OCI-LY1 (cell line): Measurements from ENCODE around the gene WNT8A.

Experiments
- H2AFZ ChIP-seq: fragments of 200-600 bp; sonication (generic), shearing (Covaris generic); 2 replicates; pipeline ENCODE4 v1.6.0; 2014; ENCODE audit warnings: antibody characterized with exemption, mild to moderate bottlenecking, low read length
- H3F3A ChIP-seq: fragments of 200-600 bp; sonication (generic), shearing (Covaris generic); 2 replicates; pipeline ENCODE4 v1.6.0; 2014; ENCODE audit warnings: mild to moderate bottlenecking, antibody characterized with exemption, low read length, moderate library complexity; ENCODE audit not compliant: insufficient read depth
- H3K27ac ChIP-seq: fragments of 200-600 bp; sonication (generic); 2 replicates; pipeline ENCODE4 v1.5.1; 2014; ENCODE audit warnings: low read length, mixed run types, mild to moderate bottlenecking, low read depth; ENCODE audit not compliant: poor library complexity, severe bottlenecking
- H3K27me3 ChIP-seq: fragments of 200-600 bp; sonication (generic); 2 replicates; pipeline ENCODE4 v1.6.0; 2014; ENCODE audit warnings: antibody characterized with exemption, mild to moderate bottlenecking, low read length, moderate library complexity; ENCODE audit not compliant: insufficient read depth
- H3K36me3 ChIP-seq: fragments of 200-600 bp; sonication (generic); 2 replicates; pipeline ENCODE4 v1.6.1; 2014; ENCODE audit warnings: mild to moderate bottlenecking, antibody characterized with exemption, low read length, moderate library complexity, mixed read lengths; ENCODE audit not compliant: insufficient read depth
- H3K4me1 ChIP-seq: fragments of 200-600 bp; sonication (generic); 2 replicates; pipeline ENCODE4 v1.5.1; 2014; ENCODE audit warnings: mild to moderate bottlenecking, low read length, moderate library complexity; ENCODE audit not compliant: insufficient read depth, severe bottlenecking
- H3K4me2 ChIP-seq: fragments of 200-600 bp; sonication (generic), shearing (Covaris generic); 2 replicates; pipeline ENCODE4 v1.6.1; 2014; ENCODE audit warnings: low read length
- H3K4me3 ChIP-seq: fragments of 200-600 bp; sonication (generic); 2 replicates; pipeline ENCODE4 v1.5.1; 2014; ENCODE audit warnings: low read length, low read depth, mild to moderate bottlenecking, mixed read lengths; ENCODE audit not compliant: poor library complexity, severe bottlenecking
- H3K79me2 ChIP-seq: fragments of 200-600 bp; shearing (Covaris generic); 2 replicates; pipeline ENCODE4 v1.6.1; 2016; ENCODE audit warnings: mixed run types, low read length, mixed read lengths; ENCODE audit not compliant: insufficient read depth
- H3K9ac ChIP-seq: fragments of 200-600 bp; sonication (generic), shearing (Covaris generic); 2 replicates; pipeline ENCODE4 v1.6.1; 2014; ENCODE audit warnings: mild to moderate bottlenecking, low read length, mixed read lengths
- H3K9me2 ChIP-seq: fragments of 200-600 bp; sonication (generic), shearing (Covaris generic); 2 replicates; pipeline ENCODE4 v1.6.1; 2014; ENCODE audit warnings: low read depth, mild to moderate bottlenecking, low read length, mixed read lengths
- H3K9me3 ChIP-seq: fragments of 200-600 bp; shearing (Covaris generic); 2 replicates; pipeline ENCODE4 v1.6.1; 2014; ENCODE audit warnings: low read length, mixed read lengths
- H4K20me1 ChIP-seq: fragments of 200-600 bp; sonication (generic), shearing (Covaris generic); 2 replicates; pipeline ENCODE4 v1.6.0; 2016; ENCODE audit warnings: mild to moderate bottlenecking, low read length; ENCODE audit not compliant: insufficient read depth
- CTCF ChIP-seq: fragments of 200-600 bp; sonication (generic), shearing (Covaris generic); IDR thresholded peaks from 2 replicates; pipeline ENCODE4 v1.5.1; 2017; ENCODE audit warnings: mild to moderate bottlenecking, antibody characterized with exemption, low read length, moderate library complexity, mixed read lengths
- EZH2 ChIP-seq: fragments of 200-600 bp; sonication (generic), shearing (Covaris generic); IDR thresholded peaks from 2 replicates; pipeline ENCODE4 v1.8.0; 2017; ENCODE audit warnings: borderline replicate concordance, mixed run types, mild to moderate bottlenecking, antibody characterized with exemption, low read length, moderate library complexity, mixed read lengths

Gene WNT8A

GRCh38 chr5:138095100-138095907 is 11.5 kb downstream of the WNT8A start:
- no peak overlapping the region for H3K27ac ChIP-seq

GRCh38 chr5:138096363-138096762 is 12.5 kb downstream of the WNT8A start:
- H2AFZ ChIP-seq: no peak overlapping the region

More at GRCh38 chr5:138095100-138095907, 11.5 kb downstream of the WNT8A start:
- Histone ChIP-seq H3F3A (no peaks in the 10 kb centered on the region), H3K36me3 (no peaks in the 10 kb centered on the region), H3K9ac (no peak overlapping the region), H3K79me2 (no peaks in the 10 kb centered on the region), H3K27me3 (0 out of 2 replicates have a peak, but pooled peaks cover 6% of the 10 kb centered on the region), H4K20me1 (no peaks in the 10 kb centered on the region), H3K4me2 (no peak overlapping the region), H2AFZ (no peak overlapping the region), H3K9me2 (no peaks in the 10 kb centered on the region), H3K4me3 (no peak overlapping the region), H3K9me3 (no peaks in the 10 kb centered on the region), H3K4me1 (no peaks in the 10 kb centered on the region)
- TF ChIP-seq EZH2: no peak
- no peak for TF ChIP-seq CTCF

GRCh38 chr5:138096997-138097828 is 13.4 kb downstream of the WNT8A start:
- no peaks in the 10 kb centered on the region for H3K4me1 ChIP-seq
- no peaks in the 10 kb centered on the region for H3F3A ChIP-seq
- H3K9ac ChIP-seq: no peak overlapping the region
- H3K27me3 ChIP-seq: 0 out of 2 replicates have a peak, but pooled peaks cover 6% of the 10 kb centered on the region
- H2AFZ ChIP-seq: no peak overlapping the region
- no peak overlapping the region for H3K4me3 ChIP-seq
- no peak overlapping the region for H3K27ac ChIP-seq
- TF ChIP-seq CTCF: no peak
- TF ChIP-seq EZH2: no peak
- no peak overlapping the region for H3K4me2 ChIP-seq
- H3K9me2 ChIP-seq: no peaks in the 10 kb centered on the region
- H3K36me3 ChIP-seq: no peaks in the 10 kb centered on the region
- no peaks in the 10 kb centered on the region for H3K9me3 ChIP-seq
- no peaks in the 10 kb centered on the region for H3K79me2 ChIP-seq
- H4K20me1 ChIP-seq: no peaks in the 10 kb centered on the region

More at GRCh38 chr5:138096363-138096762, 12.5 kb downstream of the WNT8A start:
- Histone ChIP-seq H3K27me3 (0 out of 2 replicates have a peak, but pooled peaks cover 6% of the 10 kb centered on the region), H3K27ac (no peak overlapping the region), H3K9me3 (no peaks in the 10 kb centered on the region), H3K36me3 (no peaks in the 10 kb centered on the region), H3K79me2 (no peaks in the 10 kb centered on the region), H3K4me2 (no peak overlapping the region), H3K9me2 (no peaks in the 10 kb centered on the region), H3K9ac (no peak overlapping the region), H4K20me1 (no peaks in the 10 kb centered on the region), H3F3A (no peaks in the 10 kb centered on the region), H3K4me3 (no peak overlapping the region), H3K4me1 (no peaks in the 10 kb centered on the region)
- TF ChIP-seq EZH2 (no peak), CTCF (no peak)
